K562 (cell line): ENCODE measurements around the gene YPEL3. TPM values are rescaled to one million over a fixed set of nuclear protein-coding genes. Genes with fewer than 3 reads are reported as not detected.

Experiments
- ARID3B ChIP-seq: fragments of 250-450 bp; sonication (Bioruptor Pico); IDR thresholded peaks from 2 replicates; pipeline ENCODE4 v1.4.0; 2020; ENCODE audit warnings: borderline replicate concordance
- CXXC5 ChIP-seq: fragments of 250-450 bp; sonication (Bioruptor Pico); IDR thresholded peaks from 2 replicates; pipeline ENCODE4 v1.8.0; 2022; ENCODE audit warnings: inconsistent platforms, mild to moderate bottlenecking, moderate library complexity
- EGR1 ChIP-seq: fragments of 450-650 bp; conservative IDR thresholded peaks from 2 replicates; pipeline ENCODE4 v1.6.1; 2017; ENCODE audit warnings: mild to moderate bottlenecking
- ETV5 ChIP-seq: sonication (generic); formaldehyde crosslinking; IDR thresholded peaks from 2 replicates; pipeline ENCODE4 v1.4.0; 2020; ENCODE audit warnings: low read depth, mild to moderate bottlenecking, missing genetic modification reagents
- HLTF ChIP-seq: fragments of 450-650 bp; IDR thresholded peaks from 2 replicates; pipeline ENCODE4 v1.6.1; 2016
- NCOA6 ChIP-seq: fragments of 450-650 bp; IDR thresholded peaks from 2 replicates; pipeline ENCODE4 v1.6.1; 2017; ENCODE audit warnings: mild to moderate bottlenecking
- NCOR1 ChIP-seq: fragments of 450-650 bp; IDR thresholded peaks from 2 replicates; pipeline ENCODE4 v1.6.1; 2016; ENCODE audit warnings: mild to moderate bottlenecking, moderate library complexity
- PHF21A ChIP-seq: fragments of 450-650 bp; IDR thresholded peaks from 2 replicates; pipeline ENCODE4 v1.6.1; 2017; ENCODE audit warnings: low read depth, borderline replicate concordance
- SAP30 ChIP-seq: fragments of 200-600 bp; sonication (generic); IDR thresholded peaks from 2 replicates; pipeline ENCODE4 v1.6.1; 2012; ENCODE audit warnings: borderline replicate concordance, low read depth, mild to moderate bottlenecking, moderate library complexity, low read length, control low read depth, inconsistent platforms; ENCODE audit not compliant: insufficient read depth, poor library complexity, severe bottlenecking
- SMAD4 ChIP-seq: fragments of 250-450 bp; sonication (Bioruptor Pico); conservative IDR thresholded peaks from 2 replicates; pipeline ENCODE4 v1.8.0; 2021; ENCODE audit warnings: inconsistent platforms, mild to moderate bottlenecking, moderate library complexity
- SNAPC5 ChIP-seq: fragments of 250-450 bp; sonication (Bioruptor Pico); IDR thresholded peaks from 2 replicates; pipeline ENCODE4 v1.8.0; 2021; ENCODE audit warnings: moderate library complexity, mild to moderate bottlenecking, inconsistent platforms
- SP1 ChIP-seq: sonication (generic); formaldehyde crosslinking; IDR thresholded peaks from 2 replicates; pipeline ENCODE4 v1.8.1; 2022; ENCODE audit warnings: mild to moderate bottlenecking, missing genetic modification reagents
- XRCC5 ChIP-seq: fragments of 200-400 bp; formaldehyde crosslinking; IDR thresholded peaks from 2 replicates; pipeline ENCODE4 v1.6.1; 2017; ENCODE audit warnings: low read depth, mild to moderate bottlenecking, low read length
- ZBTB1 ChIP-seq: sonication (generic); formaldehyde crosslinking; IDR thresholded peaks from 2 replicates; pipeline ENCODE4 v1.8.1; 2023; ENCODE audit warnings: missing genetic modification reagents, low read depth, mild to moderate bottlenecking, borderline replicate concordance
- ZFP1 ChIP-seq: fragments of 450-650 bp; formaldehyde crosslinking; IDR thresholded peaks from 2 replicates; pipeline ENCODE4 v1.4.0; 2020; ENCODE audit warnings: mild to moderate bottlenecking, mixed read lengths
- ZNF175 ChIP-seq: fragments of 200-800 bp; sonication (Bioruptor generic); IDR thresholded peaks from 2 replicates; pipeline ENCODE4 v1.6.1; 2016; ENCODE audit warnings: low read depth, mild to moderate bottlenecking, missing genetic modification characterization, missing compliant biosample characterization
- ZNF449 ChIP-seq: fragments of 250-450 bp; sonication (Bioruptor Pico); IDR thresholded peaks from 2 replicates; pipeline ENCODE4 v1.8.0; 2022; ENCODE audit warnings: moderate library complexity, mild to moderate bottlenecking, inconsistent platforms
- ZNF518B ChIP-seq: fragments of 250-450 bp; sonication (Bioruptor Pico); IDR thresholded peaks from 2 replicates; pipeline ENCODE4 v1.5.0; 2021; ENCODE audit warnings: mild to moderate bottlenecking, moderate library complexity
- ZNF707 ChIP-seq: fragments of 250-450 bp; sonication (Bioruptor Pico); conservative IDR thresholded peaks from 2 replicates; pipeline ENCODE4 v1.8.0; 2022; ENCODE audit warnings: inconsistent platforms, mild to moderate bottlenecking, moderate library complexity
- ZNF717 ChIP-seq: fragments of 250-450 bp; sonication (Bioruptor Pico); IDR thresholded peaks from 2 replicates; pipeline ENCODE4 v1.5.0; 2021
- polyA plus RNA-seq, 8 experiments: library from polyadenylated mRNA; depleted of rRNA in 4 of 8; stranded (reverse) in 5 of 8; unstranded in 3 of 8; fragments of >200 nt; fragmentation: Nextera tagmentation in 2 of 8; fragmentation: Illumina TruSeq in 1 of 8; extraction: Ambion mirVana in 2 of 8; extraction: Trizol in 1 of 8; gene quantifications; 2 replicates each; pipeline versions ENCODE4 v1.2.1 to v1.2.3, GENCODE V29; 2011 to 2014; ENCODE audit warnings: inconsistent platforms in 1 of 8, missing spikeins in 1 of 8
- total RNA-seq, 7 experiments: library from RNA; depleted of rRNA in 6 of 7; stranded (reverse); fragments of >200 nt in 6 of 7; fragmentation: Illumina TruSeq in 2 of 7; extraction: Trizol in 2 of 7; gene quantifications; 2 replicates each; pipeline versions ENCODE4 v1.2.1 to v1.2.3, GENCODE V29; 2011 to 2021; ENCODE audit warnings: low replicate concordance in 1 of 7

The YPEL3 gene
- total and polyA plus RNA-seq, 9 of the 15 experiments (the other 6 are each of a cell fraction or from before 2014, with no cell fraction given), result 0.41 to 15.0 (median 2.9) TPM

GRCh38 chr16:30065102-30065942, 30.7 kb downstream of the YPEL3 start, which contains the start of gene ALDOA (continued):
- TF ChIP-seq ZBTB1 (CRISPR knock-in tag) (no peak), NCOR1 (peak; percentile 46), NCOA6 (no peak), SAP30 (peak; percentile 86), ARID3B (CRISPR knock-in tag) (no peak), ZFP1 (CRISPR knock-in tag) (no peak), ZNF717 (no peak), ZNF449 (CRISPR knock-in tag) (no peak), XRCC5 (0 out of 2 replicates have a peak, but pooled peaks have one; percentile 21), ETV5 (peak; percentile 93), ZNF707 (CRISPR knock-in tag) (no peak), ZNF518B (CRISPR knock-in tag) (no peak), EGR1 (peak; percentile 46; the same call in 1 of the 2 replicates), SMAD4 (CRISPR knock-in tag) (peak; percentile 75), PHF21A (peak; percentile 9; the same call in 1 of the 2 replicates), ZNF175 (CRISPR knock-in tag) (no peak), SNAPC5 (no peak), HLTF (no peak), CXXC5 (peak; percentile 91), SP1 (CRISPR knock-in tag) (peak; percentile 91)
